HG02943 (cell line): Measurements from ENCODE around the gene CFAP54.

ENCODE experiments used
- ATAC-seq: cut with Tn5 transposase; IDR thresholded peaks from one replicate; pipeline ENCODE4 v1.9.1; 2021; ENCODE audit warnings: mild to moderate bottlenecking, low read depth, moderate library complexity; ENCODE audit not compliant: unreplicated experiment

CFAP54 gene

GRCh38 chr12:96912943-96913342 lies 423.6 kb downstream of the CFAP54 start:
- ATAC-seq: no peak

GRCh38 chr12:96919510-96920210 lies 430.3 kb downstream of the CFAP54 start:
- no peak for ATAC-seq
